Mucosa of rectum (tissue), 2 donors: ENCODE measurements around the gene MUC15.
"Not testable (repeated sequence)": the region's sequence is repeated elsewhere in the genome, so short reads cannot be mapped to it uniquely, and the experiment has no call there.

Source experiments
- H3K27ac ChIP-seq, 2 donors: one replicate each; pipeline ENCODE4 v1.7.0; 2013; ENCODE audit warnings: inconsistent platforms in 2 of 2, low read depth in 2 of 2, low read length in 2 of 2
- H3K27me3 ChIP-seq, 2 donors: one replicate each; pipeline ENCODE4 v1.7.0; 2013; ENCODE audit warnings: low read length in 2 of 2; ENCODE audit not compliant: control insufficient read depth in 2 of 2, insufficient read depth in 2 of 2
- H3K36me3 ChIP-seq, 2 donors: one replicate each; pipeline ENCODE4 v1.7.0; 2013; ENCODE audit warnings: low read length in 2 of 2; ENCODE audit not compliant: control insufficient read depth in 2 of 2, insufficient read depth in 2 of 2
- H3K4me1 ChIP-seq, 2 donors: one replicate each; pipeline ENCODE4 v1.7.0; 2013; ENCODE audit warnings: low read length in 2 of 2, mild to moderate bottlenecking in 1 of 2; ENCODE audit not compliant: control insufficient read depth in 2 of 2, insufficient read depth in 2 of 2
- H3K4me3 ChIP-seq, 2 donors: one replicate each; pipeline ENCODE4 v1.7.0; 2013; ENCODE audit warnings: low read length in 2 of 2
- H3K9ac ChIP-seq, 2 donors: one replicate each; pipeline ENCODE4 v1.7.0; 2013; ENCODE audit warnings: low read length in 2 of 2, low read depth in 1 of 2, mild to moderate bottlenecking in 1 of 2
- H3K9me3 ChIP-seq, 2 donors: one replicate each; pipeline ENCODE4 v1.7.0; 2013; ENCODE audit warnings: low read length in 2 of 2; ENCODE audit not compliant: control insufficient read depth in 2 of 2
- donor health status: healthy.
- donor health status: Normal muscosa, but diverticular disease.

MUC15 gene

GRCh38 chr11:26597899-26598298 is 25.8 kb upstream of the MUC15 start:
- no peak overlapping the region for H3K9ac ChIP-seq
- H3K4me1 ChIP-seq = no peaks in the 10 kb centered on the region

DNA sequence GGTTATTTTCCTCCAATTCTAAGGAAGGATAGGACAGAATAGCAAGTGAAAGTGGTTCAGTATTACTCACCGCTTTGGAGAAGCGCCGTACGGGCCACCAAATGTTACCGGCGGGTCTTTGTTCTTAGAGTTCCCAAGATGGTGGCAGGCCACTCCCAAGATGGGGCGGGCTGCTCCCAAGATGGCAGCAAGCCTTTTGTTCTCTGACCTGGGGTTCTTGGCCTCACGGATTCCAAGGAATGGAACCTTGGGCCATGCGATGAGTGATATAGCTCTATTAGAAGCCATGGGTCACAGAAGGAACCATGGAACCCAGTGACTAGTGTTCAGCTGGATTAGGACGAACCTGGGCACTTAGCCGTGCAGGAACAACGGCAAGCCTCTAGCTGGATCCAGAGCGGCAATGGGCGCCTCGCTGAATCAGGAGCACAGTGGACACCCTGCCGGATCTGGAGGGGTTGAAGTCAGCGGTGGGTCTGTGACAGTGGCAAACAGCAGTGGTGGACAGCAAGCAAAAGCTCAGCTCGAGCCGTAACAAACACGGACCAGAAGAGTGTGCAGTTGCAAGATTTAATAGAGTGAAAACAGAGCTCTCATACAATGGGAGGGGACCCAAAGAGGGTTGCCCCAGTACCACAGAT is 25.1 kb upstream of the MUC15 start:
- H3K9me3 ChIP-seq, H3K9ac ChIP-seq, H3K4me1 ChIP-seq: not testable (repeated sequence)

More at GRCh38 chr11:26597899-26598298, 25.8 kb upstream of the MUC15 start:
- Histone ChIP-seq H3K9me3 (no peaks in the 10 kb centered on the region), H3K36me3 (no peaks in the 10 kb centered on the region), H3K27me3 (no peaks in the 10 kb centered on the region), H3K27ac (no peak overlapping the region), H3K4me3 (no peak overlapping the region)

GRCh38 chr11:26595207-26595865 is 23.3 kb upstream of the MUC15 start:
- H3K4me3 ChIP-seq, H3K4me1 ChIP-seq, H3K27ac ChIP-seq, H3K27me3 ChIP-seq, H3K36me3 ChIP-seq, H3K9me3 ChIP-seq, H3K9ac ChIP-seq: not testable (repeated sequence)

More for the DNA sequence above, 25.1 kb upstream of the MUC15 start:
- H3K27ac ChIP-seq, H3K4me3 ChIP-seq, H3K27me3 ChIP-seq, H3K36me3 ChIP-seq: not testable (repeated sequence)

GRCh38 chr11:26593691-26594090 is 21.6 kb upstream of the MUC15 start:
- H3K36me3 ChIP-seq = no peaks in the 10 kb centered on the region
- H3K27me3 ChIP-seq = no peaks in the 10 kb centered on the region
- H3K27ac ChIP-seq = no peak overlapping the region
- H3K4me1 ChIP-seq = no peaks in the 10 kb centered on the region
- no peak overlapping the region for H3K9ac ChIP-seq
- H3K9me3 ChIP-seq = no peaks in the 10 kb centered on the region
- H3K4me3 ChIP-seq = no peak overlapping the region

DNA sequence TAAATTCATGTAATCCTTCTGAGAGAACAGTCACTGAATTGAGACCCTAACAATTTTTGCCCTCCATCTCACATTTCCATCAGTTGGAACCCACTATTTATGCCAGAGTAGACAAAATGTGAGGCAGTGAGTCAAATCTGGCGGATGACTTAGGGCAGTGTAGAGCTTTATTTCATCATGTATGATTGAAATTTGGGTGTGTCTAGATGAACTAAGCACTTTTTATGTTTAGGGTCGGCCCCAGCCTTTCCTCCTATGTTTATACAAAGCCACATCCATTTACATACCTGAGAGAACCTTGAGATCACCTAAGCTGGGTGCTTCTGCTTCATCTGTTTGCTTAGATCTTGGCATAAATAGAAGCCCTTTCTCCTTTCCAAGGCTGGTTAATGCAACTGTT is 15.0 kb upstream of the MUC15 start:
- no peak overlapping the region for H3K27ac ChIP-seq
- no peaks in the 10 kb centered on the region for H3K4me1 ChIP-seq

GRCh38 chr11:26584818-26585217 is 12.8 kb upstream of the MUC15 start:
- Histone ChIP-seq H3K4me1 (no peaks in the 10 kb centered on the region), H3K27ac (no peak overlapping the region), H3K9ac (no peak overlapping the region)

More for the DNA sequence above, 15.0 kb upstream of the MUC15 start:
- Histone ChIP-seq H3K4me3 (no peak overlapping the region), H3K36me3 (no peaks in the 10 kb centered on the region), H3K9ac (no peak overlapping the region), H3K27me3 (no peaks in the 10 kb centered on the region), H3K9me3 (no peaks in the 10 kb centered on the region)

DNA sequence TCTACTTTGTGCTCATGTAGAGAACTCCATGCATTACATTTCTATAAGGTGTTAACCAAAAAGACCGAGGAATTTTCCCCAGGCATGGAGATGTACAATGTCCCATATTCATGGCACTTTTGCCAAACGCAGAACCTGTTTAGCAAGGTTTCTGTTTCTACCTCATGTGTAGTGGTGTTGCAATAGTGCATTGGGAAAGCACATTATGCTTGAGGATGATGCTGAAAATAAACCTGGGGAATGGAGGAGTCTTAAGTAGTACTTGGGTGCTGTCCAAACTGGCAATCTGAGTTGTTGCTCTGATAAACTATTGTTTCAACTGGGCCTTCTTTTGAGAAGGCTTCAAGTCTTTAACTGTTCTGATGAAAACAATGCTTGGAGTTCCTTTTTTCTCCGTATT is 11.5 kb upstream of the MUC15 start:
- Histone ChIP-seq H3K9me3 (no peaks in the 10 kb centered on the region), H3K4me1 (no peaks in the 10 kb centered on the region), H3K27me3 (no peaks in the 10 kb centered on the region), H3K4me3 (no peak overlapping the region), H3K36me3 (no peaks in the 10 kb centered on the region), H3K9ac (no peak overlapping the region), H3K27ac (no peak overlapping the region)

More at GRCh38 chr11:26584818-26585217, 12.8 kb upstream of the MUC15 start:
- no peaks in the 10 kb centered on the region for H3K36me3 ChIP-seq
- no peaks in the 10 kb centered on the region for H3K27me3 ChIP-seq
- no peak overlapping the region for H3K4me3 ChIP-seq
- H3K9me3 ChIP-seq = no peaks in the 10 kb centered on the region

DNA sequence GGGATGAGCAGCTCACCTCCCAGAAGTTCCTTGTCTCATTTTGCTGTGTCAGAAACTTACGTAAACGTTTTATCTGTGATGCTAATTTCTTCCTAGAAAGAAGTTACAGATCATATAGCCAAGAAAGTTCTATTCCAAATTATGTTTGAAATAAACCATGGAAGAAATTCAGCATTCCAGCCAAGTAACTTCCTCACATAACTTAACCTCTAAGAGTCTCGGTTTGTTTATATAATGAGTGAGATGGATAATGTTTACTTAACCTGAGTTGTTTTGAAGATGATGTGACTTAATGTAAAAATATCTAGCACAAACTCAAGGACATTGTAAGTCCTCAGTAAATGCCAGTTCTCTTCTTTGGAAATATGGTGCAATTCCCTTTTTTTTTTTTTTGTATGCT is 8.9 kb upstream of the MUC15 start:
- Histone ChIP-seq H3K36me3 (no peaks in the 10 kb centered on the region), H3K9me3 (no peaks in the 10 kb centered on the region), H3K4me3 (no peak overlapping the region), H3K9ac (no peak overlapping the region), H3K27ac (no peak overlapping the region), H3K4me1 (no peaks in the 10 kb centered on the region), H3K27me3 (no peaks in the 10 kb centered on the region)

DNA sequence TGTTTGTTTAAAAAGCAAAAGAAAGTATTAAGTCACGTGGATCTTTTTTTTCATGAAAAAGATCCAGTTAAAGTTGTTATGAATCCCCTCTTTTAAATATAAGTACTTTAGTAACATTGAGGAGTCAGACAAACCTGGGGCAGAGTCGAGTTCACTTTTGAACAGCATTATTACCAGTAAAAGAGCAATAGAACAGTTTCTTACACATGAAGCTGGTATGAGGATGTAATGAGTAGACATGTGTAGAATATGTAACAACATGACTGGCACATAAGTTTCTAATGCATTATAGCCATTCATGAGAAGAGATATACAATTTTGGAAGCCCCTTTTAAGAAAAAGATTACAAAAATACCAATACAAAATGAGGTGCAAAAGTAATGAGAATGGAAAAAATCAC is 7.6 kb upstream of the MUC15 start:
- H3K4me3 ChIP-seq = no peak overlapping the region
- H3K27ac ChIP-seq = no peak overlapping the region
- H3K27me3 ChIP-seq = no peaks in the 10 kb centered on the region
- H3K36me3 ChIP-seq = no peaks in the 10 kb centered on the region
- no peak overlapping the region for H3K9ac ChIP-seq
- H3K4me1 ChIP-seq = no peaks in the 10 kb centered on the region
- no peaks in the 10 kb centered on the region for H3K9me3 ChIP-seq

DNA sequence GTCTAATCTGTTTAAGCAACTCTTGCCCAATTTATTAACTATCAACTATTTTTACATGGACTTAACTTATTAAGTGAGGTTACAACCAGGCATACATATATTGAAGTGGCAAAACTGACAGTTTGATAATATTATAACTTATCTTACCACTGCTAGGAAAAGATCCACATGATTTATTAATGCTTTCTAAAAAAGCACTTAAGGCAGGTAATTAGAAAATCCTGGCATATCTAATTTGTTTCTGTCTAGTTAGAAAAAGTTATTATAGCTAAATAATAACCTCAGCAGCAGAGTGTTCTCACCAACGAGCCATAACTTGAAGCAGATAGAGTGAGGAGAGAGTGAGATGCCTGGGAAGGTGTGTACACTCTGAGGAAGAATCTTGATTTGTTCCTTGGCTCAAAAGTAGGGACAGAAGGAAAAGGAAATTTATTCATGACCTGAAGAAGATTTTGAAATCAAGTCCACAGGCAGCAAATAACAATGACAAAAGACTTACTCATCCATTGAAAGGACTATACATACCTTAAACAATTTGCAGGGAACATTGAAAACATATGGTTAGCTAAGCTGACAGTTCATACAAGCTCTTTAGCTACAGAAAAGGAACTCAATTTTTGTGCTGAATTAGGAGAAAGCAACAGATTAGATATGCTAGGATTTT is 7.1 kb upstream of the MUC15 start:
- Histone ChIP-seq H3K27me3 (no peaks in the 10 kb centered on the region), H3K36me3 (no peaks in the 10 kb centered on the region), H3K27ac (no peak overlapping the region), H3K9ac (no peak overlapping the region), H3K4me3 (no peak overlapping the region), H3K9me3 (no peaks in the 10 kb centered on the region), H3K4me1 (no peaks in the 10 kb centered on the region)
